HCT116 (cell line): Measurements from ENCODE around the gene ILRUN. TPM values are rescaled to one million over a fixed set of nuclear protein-coding genes. Genes with fewer than 3 reads are reported as not detected.

Source experiments
- ATAC-seq: fragments of 200-7000 bp; cut with Tn5 transposase; 2 replicates; pipeline ENCODE4 v1.9.1; 2020; ENCODE audit warnings: mild to moderate bottlenecking, moderate library complexity
- BruUV-seq: library from RNA; stranded (reverse); fragments of 400-500 nt; replicated peaks from 2 replicates; lab custom pipeline; 2021; lab: Mats Ljungman, UMichigan
- CTCF ChIA-PET: fragments of 300-600 bp; sonication (Branson Sonifier 250); formaldehyde crosslinking; loops from one replicate; lab custom pipeline; 2021; ENCODE audit warnings: antibody characterized with exemption; lab: Charles Lee
- POLR2A ChIA-PET: fragments of 300-600, 350-600 bp; sonication (Branson Sonifier 250); formaldehyde crosslinking; loops from one replicate; lab custom pipeline; 2021; ENCODE audit warnings: antibody characterized with exemption; lab: Charles Lee
- RAD21 ChIA-PET, 2 experiments: fragments of 300-600 bp; sonication (Branson Sonifier 250); formaldehyde crosslinking; loops; one replicate each; lab custom pipeline; 2023; ENCODE audit warnings: low total read pairs in 2 of 2; ENCODE audit not compliant: uncharacterized antibody in 2 of 2, unreplicated experiment in 2 of 2, low non-redundant PET in 1 of 2; lab: Charles Lee
- DNase-seq: peaks from one replicate; pipeline ENCODE4 v3.0.0-alpha.2; 2010; ENCODE audit warnings: low read depth, low spot score
- H2AFZ ChIP-seq: fragments of 200-600 bp; shearing (Covaris generic), sonication (generic); 2 replicates; pipeline ENCODE4 v1.6.1; 2017; ENCODE audit warnings: low read depth, mixed run types, mixed read lengths, antibody characterized with exemption, low read length; ENCODE audit not compliant: poor library complexity, severe bottlenecking
- H3K27ac ChIP-seq: 2 replicates; pipeline ENCODE4 v1.5.1; 2012; ENCODE audit warnings: low read depth, low read length
- H3K27me3 ChIP-seq: fragments of 200-600 bp; sonication (generic); 2 replicates; pipeline ENCODE4 v1.6.1; 2016; ENCODE audit warnings: mixed run types, low read length, mixed read lengths; ENCODE audit not compliant: insufficient read depth
- H3K36me3 ChIP-seq, 2 experiments: fragments of 200-500 bp in 1 of 2; fragments of 200-600 bp in 1 of 2; sonication (Bioruptor generic) in 1 of 2; sonication (generic) in 1 of 2; 2 replicates each; pipeline versions ENCODE4 v1.5.1 to v1.6.1; 2014 to 2016; ENCODE audit warnings: low read length in 2 of 2, inconsistent platforms in 1 of 2, mixed read lengths in 1 of 2, mixed run types in 1 of 2; ENCODE audit not compliant: insufficient read depth in 2 of 2, control insufficient read depth in 1 of 2
- H3K4me1 ChIP-seq, 2 experiments: fragments of 200-600 bp in 1 of 2; sonication (generic) in 1 of 2; 2 replicates each; pipeline versions ENCODE4 v1.5.1 to v1.6.1; 2012 to 2017; ENCODE audit warnings: low read length in 2 of 2, inconsistent platforms in 1 of 2, mild to moderate bottlenecking in 1 of 2, mixed read lengths in 1 of 2, mixed run types in 1 of 2, moderate library complexity in 1 of 2; ENCODE audit not compliant: insufficient read depth in 2 of 2, control insufficient read depth in 1 of 2
- H3K4me2 ChIP-seq: fragments of 200-600 bp; sonication (generic); 2 replicates; pipeline ENCODE4 v1.6.1; 2017; ENCODE audit warnings: mixed run types, low read length, mixed read lengths
- H3K4me3 ChIP-seq, 2 experiments: fragments of 200-600 bp in 1 of 2; sonication (generic) in 1 of 2; replicated peaks in 1 of 2; 2 replicates each; pipeline ENCODE4 v1.5.1; 2011 to 2016; ENCODE audit warnings: low read length in 2 of 2, control low read depth in 1 of 2, low read depth in 1 of 2, mild to moderate bottlenecking in 1 of 2, mixed read lengths in 1 of 2, mixed run types in 1 of 2
- H3K79me2 ChIP-seq: fragments of 200-600 bp; sonication (generic); 2 replicates; pipeline ENCODE4 v1.6.1; 2017; ENCODE audit warnings: mild to moderate bottlenecking, mixed run types, low read length, moderate library complexity, mixed read lengths; ENCODE audit not compliant: insufficient read depth
- H3K9ac ChIP-seq: fragments of 200-600 bp; sonication (generic); 2 replicates; pipeline ENCODE4 v1.6.1; 2016; ENCODE audit warnings: low read length, mixed read lengths
- H3K9me2 ChIP-seq: fragments of 200-600 bp; sonication (generic), shearing (Covaris generic); 2 replicates; pipeline ENCODE4 v1.6.1; 2017; ENCODE audit warnings: mixed run types, mild to moderate bottlenecking, moderate library complexity; ENCODE audit not compliant: insufficient read depth
- H3K9me3 ChIP-seq, 2 experiments: fragments of 200-500 bp in 1 of 2; fragments of 200-600 bp in 1 of 2; sonication (Bioruptor generic) in 1 of 2; sonication (generic) in 1 of 2; 2 replicates each; pipeline ENCODE4 v1.6.1; 2014 to 2017; ENCODE audit warnings: low read length in 2 of 2, mixed read lengths in 2 of 2, inconsistent platforms in 1 of 2, low read depth in 1 of 2, mild to moderate bottlenecking in 1 of 2, mixed run types in 1 of 2, moderate library complexity in 1 of 2; ENCODE audit not compliant: control insufficient read depth in 1 of 2, insufficient read depth in 1 of 2
- H4K20me1 ChIP-seq: fragments of 200-600 bp; sonication (generic), shearing (Covaris generic); 2 replicates; pipeline ENCODE4 v1.6.1; 2017; ENCODE audit warnings: mixed run types, mild to moderate bottlenecking, moderate library complexity; ENCODE audit not compliant: insufficient read depth
- CTCF ChIP-seq, 3 experiments: fragments of 200-600 bp in 1 of 3; sonication (generic) in 1 of 3; IDR thresholded peaks in 2 of 3; conservative IDR thresholded peaks in 1 of 3; 2 replicates each; pipeline ENCODE4 v1.5.1; 2012 to 2017; ENCODE audit warnings: low read depth in 2 of 3, low read length in 2 of 3, antibody characterized with exemption in 1 of 3, borderline replicate concordance in 1 of 3, control low read depth in 1 of 3, mild to moderate bottlenecking in 1 of 3, mixed read lengths in 1 of 3, mixed run types in 1 of 3, moderate library complexity in 1 of 3; ENCODE audit not compliant: insufficient read depth in 1 of 3
- EGR1 ChIP-seq: IDR thresholded peaks from 2 replicates; pipeline ENCODE4 v1.6.1; 2012; ENCODE audit warnings: low read depth
- ELF1 ChIP-seq: IDR thresholded peaks from 2 replicates; pipeline ENCODE4 v1.6.1; 2012; ENCODE audit warnings: low read depth, borderline replicate concordance
- EZH2 ChIP-seq: fragments of 200-600 bp; sonication (generic); IDR thresholded peaks from 2 replicates; pipeline ENCODE4 v1.6.1; 2017; ENCODE audit warnings: antibody characterized with exemption, mixed run types
- EZH2phosphoT487 ChIP-seq: fragments of 200-600 bp; IDR thresholded peaks from 2 replicates; pipeline ENCODE4 v1.6.1; 2018; ENCODE audit warnings: antibody characterized with exemption, borderline replicate concordance
- ZBTB33 ChIP-seq: IDR thresholded peaks from 2 replicates; pipeline ENCODE4 v1.6.1; 2011; ENCODE audit warnings: mild to moderate bottlenecking, low read length, moderate library complexity; ENCODE audit not compliant: insufficient replicate concordance; ENCODE audit errors: extremely low read depth
- ZFX ChIP-seq: fragments of 450-650 bp; IDR thresholded peaks from 2 replicates; pipeline ENCODE4 v1.6.1; 2017
- ZNF274 ChIP-seq: fragments of 200-500 bp; sonication (Bioruptor generic); IDR thresholded peaks from 2 replicates; pipeline ENCODE4 v1.6.1; 2014; ENCODE audit warnings: mild to moderate bottlenecking, low read depth, low read length, inconsistent platforms
- intact Hi-C: fragments of 100-400 bp; cut with micrococcal nuclease; formaldehyde crosslinking; loops from 2 replicates; pipeline ENCODE4 v1.10.0; 2022
- total RNA-seq: library from RNA; stranded (reverse); gene quantifications from one replicate; pipeline ENCODE4 v1.2.1, GENCODE V29; 2021; ENCODE audit not compliant: unreplicated experiment

ILRUN gene
- total RNA-seq, 1 experiment from 2014 or later, result 51.9 TPM

GRCh38 chr6:34667481-34668238 lies 28.9 kb downstream of the ILRUN start:
- RAD21 ChIA-PET, result no interaction called here
- no peaks in the 10 kb centered on the region for H3K27me3 ChIP-seq
- H3K4me3 ChIP-seq, result no peak overlapping the region
- no peaks in the 10 kb centered on the region for H3K36me3 ChIP-seq
- peaks cover 22 to 44% of the 10 kb centered on the region in 2 experiments for H3K4me1 ChIP-seq
- no peak overlapping the region for H2AFZ ChIP-seq
- intact Hi-C loops, result no loop called here
- no peak for DNase-seq
- no peak for ATAC-seq
- POLR2A ChIA-PET, result no interaction called here
- H3K9me2 ChIP-seq, result no peaks in the 10 kb centered on the region
- H3K9ac ChIP-seq, result no peak overlapping the region
- no peaks in the 10 kb centered on the region for H4K20me1 ChIP-seq
- TF ChIP-seq EGR1, result no peak
- TF ChIP-seq ZNF274, result no peak
- TF ChIP-seq EZH2phosphoT487, result no peak
- TF ChIP-seq CTCF (IDR thresholded peaks at IDR 0.05 in 2 of 3, conservative IDR thresholded peaks at IDR 0.05 in 1 of 3; ENCODE audit: borderline replicate concordance in 1 of 3, insufficient read depth in 1 of 3, low read depth in 2 of 3, low read length in 2 of 3), result no peak
- TF ChIP-seq ZFX, result no peak
- no peak for TF ChIP-seq ELF1
- TF ChIP-seq ZBTB33, result no peak
- TF ChIP-seq EZH2, result no peak
- CTCF ChIA-PET, result no interaction called here
- H3K79me2 ChIP-seq, result peaks cover 98% of the 10 kb centered on the region
- H3K27ac ChIP-seq, result no peak overlapping the region
- H3K4me2 ChIP-seq, result no peak overlapping the region
- BruUV-seq, result no TSS peak
- no peaks in the 10 kb centered on the region for H3K9me3 ChIP-seq
